IMR-90 (cell line): ENCODE measurements around the gene MLLT3. TPM values are rescaled to one million over a fixed set of nuclear protein-coding genes. Genes with fewer than 3 reads are reported as not detected.

Experiments
- ATAC-seq: fragments of 200-7000 bp; cut with Tn5 transposase; 2 replicates; pipeline ENCODE4 v1.9.1; 2020; ENCODE audit warnings: low read depth, mild to moderate bottlenecking, moderate library complexity
- BruUV-seq: library from RNA; stranded (reverse); fragments of 400-500 nt; replicated peaks from 2 replicates; lab custom pipeline; 2021; lab: Mats Ljungman, UMichigan
- CTCF ChIA-PET: fragments of 300-600 bp; formaldehyde crosslinking; extraction: SDS; loops from one replicate; lab custom pipeline; 2021; ENCODE audit warnings: antibody characterized with exemption; lab: Yijun Ruan, JAX
- POLR2A ChIA-PET: fragments of 300-600 bp; sonication (Branson Sonifier 250); formaldehyde crosslinking; loops from one replicate; lab custom pipeline; 2022; ENCODE audit warnings: antibody characterized with exemption; ENCODE audit not compliant: unreplicated experiment; lab: Charles Lee
- DNase-seq: peaks from one replicate; pipeline ENCODE4 v3.0.0; 2013
- H2AFZ ChIP-seq: replicated peaks from 2 replicates; pipeline ENCODE3; 2013; ENCODE audit warnings: low read length, mild to moderate bottlenecking; ENCODE audit not compliant: poor library complexity
- H2AK5ac ChIP-seq: 2 replicates; pipeline ENCODE4 v1.6.1; 2013; ENCODE audit warnings: low read depth, low read length, inconsistent platforms
- H2AK9ac ChIP-seq: replicated peaks from 2 replicates; pipeline ENCODE3; 2013; ENCODE audit warnings: mild to moderate bottlenecking, low read depth, low read length, moderate library complexity; ENCODE audit not compliant: poor library complexity
- H2BK120ac ChIP-seq: 2 replicates; pipeline ENCODE4 v1.6.1; 2013; ENCODE audit warnings: low read depth, low read length, inconsistent platforms
- H2BK15ac ChIP-seq: 3 replicates; pipeline ENCODE4 v1.6.1; 2013; ENCODE audit warnings: low read depth, low read length, inconsistent platforms
- H2BK20ac ChIP-seq: 2 replicates; pipeline ENCODE4 v1.6.1; 2013; ENCODE audit warnings: low read depth, mild to moderate bottlenecking, inconsistent platforms, low read length, moderate library complexity
- H2BK5ac ChIP-seq: 2 replicates; pipeline ENCODE4 v1.6.1; 2013; ENCODE audit warnings: mild to moderate bottlenecking, low read depth, low read length, inconsistent platforms; ENCODE audit not compliant: poor library complexity, severe bottlenecking
- H3K14ac ChIP-seq: replicated peaks from 2 replicates; pipeline ENCODE4 v1.6.1; 2013; ENCODE audit warnings: low read depth, low read length, inconsistent platforms
- H3K18ac ChIP-seq: 2 replicates; pipeline ENCODE4 v1.6.1; 2013; ENCODE audit warnings: low read depth, low read length, control low read depth
- H3K23ac ChIP-seq: 2 replicates; pipeline ENCODE4 v1.6.1; 2013; ENCODE audit warnings: low read depth, low read length, inconsistent platforms
- H3K27ac ChIP-seq: 2 replicates; pipeline ENCODE4 v1.5.1; 2013; ENCODE audit warnings: mild to moderate bottlenecking, control low read depth, low read length; ENCODE audit not compliant: insufficient read depth
- H3K27me3 ChIP-seq: 2 replicates; pipeline ENCODE4 v1.6.1; 2013; ENCODE audit warnings: low read length; ENCODE audit not compliant: control insufficient read depth, insufficient read depth
- H3K36me3 ChIP-seq: 2 replicates; pipeline ENCODE4 v1.6.1; 2013; ENCODE audit warnings: low read length, mixed read lengths; ENCODE audit not compliant: control insufficient read depth, insufficient read depth
- H3K4ac ChIP-seq: 2 replicates; pipeline ENCODE4 v1.6.1; 2013; ENCODE audit warnings: low read depth, low read length, inconsistent platforms
- H3K4me1 ChIP-seq: 2 replicates; pipeline ENCODE4 v1.6.1; 2013; ENCODE audit warnings: low read length, mixed read lengths; ENCODE audit not compliant: control insufficient read depth, insufficient read depth
- H3K4me2 ChIP-seq: 2 replicates; pipeline ENCODE4 v1.6.1; 2013; ENCODE audit warnings: low read depth, mild to moderate bottlenecking, control low read depth, low read length, moderate library complexity
- H3K4me3 ChIP-seq: 2 replicates; pipeline ENCODE4 v1.5.1; 2013; ENCODE audit warnings: low read depth, mild to moderate bottlenecking, control low read depth, low read length, moderate library complexity; ENCODE audit not compliant: insufficient read depth
- H3K56ac ChIP-seq: 2 replicates; pipeline ENCODE4 v1.6.1; 2013; ENCODE audit warnings: low read length, inconsistent platforms; ENCODE audit not compliant: insufficient read depth; ENCODE audit errors: extremely low read depth
- H3K79me1 ChIP-seq, 2 experiments: 2 replicates each; pipeline ENCODE4 v1.6.1; 2013; ENCODE audit warnings: low read length in 2 of 2, inconsistent platforms in 1 of 2, low read depth in 1 of 2
- H3K9ac ChIP-seq: 2 replicates; pipeline ENCODE4 v1.6.1; 2013; ENCODE audit warnings: low read depth, low read length, control low read depth
- H3K9me1 ChIP-seq: 2 replicates; pipeline ENCODE4 v1.6.1; 2013; ENCODE audit warnings: low read length, inconsistent platforms; ENCODE audit not compliant: insufficient read depth
- H3K9me3 ChIP-seq: 2 replicates; pipeline ENCODE4 v1.6.1; 2013; ENCODE audit warnings: low read length; ENCODE audit not compliant: control insufficient read depth, insufficient read depth
- H4K20me1 ChIP-seq: 2 replicates; pipeline ENCODE4 v1.6.1; 2013; ENCODE audit warnings: low read length, inconsistent platforms; ENCODE audit not compliant: insufficient read depth
- H4K5ac ChIP-seq: 2 replicates; pipeline ENCODE4 v1.6.1; 2013; ENCODE audit warnings: mild to moderate bottlenecking, low read depth, low read length, control low read depth
- H4K8ac ChIP-seq, 2 experiments: 2 replicates each; pipeline ENCODE4 v1.6.1; 2013; ENCODE audit warnings: low read depth in 2 of 2, low read length in 2 of 2, control low read depth in 1 of 2, inconsistent platforms in 1 of 2
- H4K91ac ChIP-seq: 2 replicates; pipeline ENCODE4 v1.6.1; 2013; ENCODE audit warnings: low read depth, low read length, inconsistent platforms; ENCODE audit not compliant: insufficient read depth
- BHLHE40 ChIP-seq: fragments of 150-350 bp; IDR thresholded peaks from 2 replicates; pipeline ENCODE4 v1.6.1; 2016; ENCODE audit warnings: mild to moderate bottlenecking, low read depth, low read length
- CHD1 ChIP-seq: IDR thresholded peaks from 2 replicates; pipeline ENCODE4 v1.6.1; 2012; ENCODE audit warnings: low read depth, low read length, improper control_type of control experiment
- CTCF ChIP-seq: conservative IDR thresholded peaks from 2 replicates; pipeline ENCODE4 v1.5.1; 2012; ENCODE audit warnings: mild to moderate bottlenecking, low read depth, low read length, improper control_type of control experiment
- ELK1 ChIP-seq: fragments of 150-350 bp; IDR thresholded peaks from 2 replicates; pipeline ENCODE4 v1.6.1; 2016; ENCODE audit warnings: low read depth, mild to moderate bottlenecking, low read length, moderate library complexity, borderline replicate concordance
- FOS ChIP-seq: fragments of 150-350 bp; IDR thresholded peaks from 2 replicates; pipeline ENCODE4 v1.6.1; 2016; ENCODE audit warnings: low read depth, low read length
- MAFK ChIP-seq: IDR thresholded peaks from 2 replicates; pipeline ENCODE4 v1.6.1; 2012; ENCODE audit warnings: low read depth, low read length, improper control_type of control experiment
- MAZ ChIP-seq: IDR thresholded peaks from 2 replicates; pipeline ENCODE4 v1.6.1; 2012; ENCODE audit warnings: low read depth, mild to moderate bottlenecking, low read length, improper control_type of control experiment, moderate library complexity, borderline replicate concordance
- MXI1 ChIP-seq: IDR thresholded peaks from 2 replicates; pipeline ENCODE4 v1.6.1; 2012; ENCODE audit warnings: low read depth, mild to moderate bottlenecking, low read length, moderate library complexity, borderline replicate concordance
- NFE2L2 ChIP-seq: fragments of 150-350 bp; IDR thresholded peaks from 2 replicates; pipeline ENCODE4 v1.6.1; 2016; ENCODE audit warnings: low read depth, mild to moderate bottlenecking, low read length
- POLR2A ChIP-seq: IDR thresholded peaks from 2 replicates; pipeline ENCODE4 v1.6.1; 2012; ENCODE audit warnings: mild to moderate bottlenecking, low read depth, low read length
- RAD21 ChIP-seq: IDR thresholded peaks from 2 replicates; pipeline ENCODE4 v1.6.1; 2012; ENCODE audit warnings: low read length, improper control_type of control experiment
- RFX5 ChIP-seq: IDR thresholded peaks from 2 replicates; pipeline ENCODE4 v1.8.0; 2012; ENCODE audit warnings: low read depth, mild to moderate bottlenecking, low read length, moderate library complexity
- SMC3 ChIP-seq: fragments of 150-350 bp; IDR thresholded peaks from 2 replicates; pipeline ENCODE4 v1.6.1; 2016; ENCODE audit warnings: low read depth, mild to moderate bottlenecking, antibody characterized with exemption, low read length, moderate library complexity
- USF2 ChIP-seq: fragments of 150-350 bp; IDR thresholded peaks from 2 replicates; pipeline ENCODE4 v1.6.1; 2017; ENCODE audit warnings: mild to moderate bottlenecking, antibody characterized with exemption, low read length, low read depth
- WGBS, 2 experiments: methylation state at CpG; one replicate each; pipeline versions ENCODE4 v1.1.5 to v1.1.7; 2013; ENCODE audit warnings: missing lambda C conversion rate in 2 of 2; ENCODE audit not compliant: insufficient read length in 1 of 2; ENCODE audit errors: extremely low coverage in 2 of 2; 5-methylcytosine and 5-hydroxymethylcytosine counted together
- dilution Hi-C: fragments of 300-500 bp; cut with HindIII; formaldehyde crosslinking; loops from one replicate; pipeline ENCODE4 v1.14.3; 2018; ENCODE audit warnings: low sequenced_read_pairs; ENCODE audit not compliant: unreplicated experiment
- in situ Hi-C: fragments of 300-500 bp; cut with MboI; formaldehyde crosslinking; loops from 3 replicates; pipeline ENCODE4 v1.14.3; 2019; ENCODE audit warnings: low sequenced_read_pairs, inconsistent platforms, mixed read lengths
- intact Hi-C: fragments of 100-400 bp; cut with micrococcal nuclease; formaldehyde crosslinking; loops from 2 replicates; pipeline ENCODE4 v1.10.0; 2022
- polyA plus RNA-seq, 3 experiments: library from polyadenylated mRNA; depleted of rRNA; stranded (reverse); fragments of >200 nt; gene quantifications; 2 replicates each; pipeline ENCODE4 v1.2.3, GENCODE V29; 2012; ENCODE audit warnings: low replicate concordance in 1 of 3
- total RNA-seq: library from RNA; depleted of rRNA; stranded (reverse); fragments of >200 nt; gene quantifications from 2 replicates; pipeline ENCODE4 v1.2.3, GENCODE V29; 2012

Gene MLLT3
- total and polyA plus RNA-seq, 2 of the 4 experiments (the other 2 are of a cell fraction), result 10.4 to 21.1 TPM

GRCh38 chr9:20404192-20404813, 218.0 kb downstream of the MLLT3 start:
- Histone ChIP-seq H3K56ac (no peak overlapping the region), H3K4ac (no peak overlapping the region), H3K9ac (no peak overlapping the region), H3K4me3 (no peak overlapping the region), H2BK120ac (no peak overlapping the region), H2BK20ac (no peak overlapping the region), H2BK15ac (no peak overlapping the region), H2BK5ac (no peak overlapping the region), H3K14ac (no peak overlapping the region), H3K79me1 (no peaks in the 10 kb centered on the region), H3K27me3 (no peaks in the 10 kb centered on the region), H3K4me2 (no peak overlapping the region), H4K20me1 (no peaks in the 10 kb centered on the region), H3K9me1 (no peaks in the 10 kb centered on the region), H3K9me3 (no peaks in the 10 kb centered on the region), H4K5ac (no peak overlapping the region), H3K23ac (no peak overlapping the region), H4K8ac (no peak overlapping the region), H3K36me3 (no peaks in the 10 kb centered on the region), H2AFZ (no peak overlapping the region), H3K18ac (no peak overlapping the region), H2AK9ac (no peak overlapping the region), H4K91ac (no peak overlapping the region), H3K4me1 (no peaks in the 10 kb centered on the region), H2AK5ac (no peak overlapping the region), H3K27ac (no peak overlapping the region)
- WGBS, 2 experiments, result 100% methylated on average over 2 of the region's 7 CpGs; no CpG with 5 or more reads in 1 of the 2 experiments
- dilution Hi-C loops, result no loop called here
- no TSS peak for BruUV-seq
- in situ Hi-C loops, result no loop called here
- POLR2A ChIA-PET, result no interaction called here
- CTCF ChIA-PET, result no interaction called here
- no peak for ATAC-seq
- intact Hi-C loops, result no loop called here
- TF ChIP-seq SMC3 (no peak), MAZ (no peak), CHD1 (no peak), RFX5 (no peak), NFE2L2 (no peak), MXI1 (no peak), CTCF (no peak), ELK1 (no peak), BHLHE40 (no peak), RAD21 (no peak), MAFK (no peak), USF2 (no peak), FOS (no peak), POLR2A (no peak)
- no peak for DNase-seq
